A549 (cell line): ENCODE measurements around the gene EML5.

Experiments used
- CEBPB ChIP-seq, 2 experiments: fragments of >200 bp in 1 of 2; sonication (Bioruptor Twin) in 1 of 2; formaldehyde crosslinking in 1 of 2; IDR thresholded peaks; 2 replicates each; pipeline ENCODE4 v1.6.1; 2012 to 2016
- CTCF ChIP-seq: fragments of >200 bp; sonication (Bioruptor Twin); formaldehyde crosslinking; IDR thresholded peaks from 3 replicates; pipeline ENCODE4 v1.5.1; 2016
- HDAC2 ChIP-seq: fragments of 200-600 bp; sonication (generic); IDR thresholded peaks from 2 replicates; pipeline ENCODE4 v1.6.1; 2016
- JUN ChIP-seq, 2 experiments: fragments of >200 bp; sonication (Bioruptor Twin); formaldehyde crosslinking; IDR thresholded peaks; 2 replicates in 1 of 2; 3 replicates in 1 of 2; pipeline ENCODE4 v1.6.1; 2016 to 2017
- MAX ChIP-seq: IDR thresholded peaks from 2 replicates; pipeline ENCODE4 v1.6.1; 2012
- POLR2A ChIP-seq: IDR thresholded peaks from 2 replicates; pipeline ENCODE4 v1.6.1; 2012; ENCODE audit warnings: mild to moderate bottlenecking, low read length
- REST ChIP-seq: fragments of 200-600 bp; sonication (generic); IDR thresholded peaks from 2 replicates; pipeline ENCODE4 v1.6.1; 2016; ENCODE audit warnings: antibody characterized with exemption, mild to moderate bottlenecking, moderate library complexity
- SMC3 ChIP-seq: fragments of >200 bp; sonication (Bioruptor Twin); formaldehyde crosslinking; IDR thresholded peaks from 3 replicates; pipeline ENCODE4 v1.6.1; 2018; ENCODE audit warnings: inconsistent platforms
- TF ChIP-seq, protein P1 (sequence below): fragments of 450-650 bp; IDR thresholded peaks from 2 replicates; pipeline ENCODE4 v1.6.1; 2014; ENCODE audit warnings: antibody characterized with exemption

DNA sequence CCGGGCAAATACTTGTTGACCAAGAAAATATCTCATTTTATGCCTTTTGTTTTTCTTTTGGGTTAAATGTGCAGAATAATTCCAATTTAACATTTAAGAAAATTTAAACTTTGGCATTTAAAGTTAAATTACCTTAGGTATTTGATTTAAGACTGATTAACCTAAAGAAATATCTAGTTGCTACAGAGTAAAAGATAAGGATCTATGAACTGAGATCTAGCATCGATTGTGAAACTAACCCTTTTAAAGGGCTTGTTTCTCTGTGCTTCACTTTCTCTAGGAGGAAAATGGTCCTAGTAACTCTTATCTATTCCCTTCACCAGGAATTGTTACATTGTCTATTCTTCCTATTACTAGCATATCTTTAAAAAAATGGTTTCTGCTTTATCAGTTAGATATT, 29.1 kb upstream of the EML5 start:
- TF ChIP-seq, protein P1, sequence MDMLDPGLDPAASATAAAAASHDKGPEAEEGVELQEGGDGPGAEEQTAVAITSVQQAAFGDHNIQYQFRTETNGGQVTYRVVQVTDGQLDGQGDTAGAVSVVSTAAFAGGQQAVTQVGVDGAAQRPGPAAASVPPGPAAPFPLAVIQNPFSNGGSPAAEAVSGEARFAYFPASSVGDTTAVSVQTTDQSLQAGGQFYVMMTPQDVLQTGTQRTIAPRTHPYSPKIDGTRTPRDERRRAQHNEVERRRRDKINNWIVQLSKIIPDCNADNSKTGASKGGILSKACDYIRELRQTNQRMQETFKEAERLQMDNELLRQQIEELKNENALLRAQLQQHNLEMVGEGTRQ, result no peak
- TF ChIP-seq CTCF, result no peak
- TF ChIP-seq MAX, result no peak
- TF ChIP-seq CEBPB (IDR thresholded peaks at IDR 0.05), result no peak
- TF ChIP-seq HDAC2, result no peak
- TF ChIP-seq JUN (IDR thresholded peaks at IDR 0.05), result no peak
- no peak for TF ChIP-seq POLR2A
- no peak for TF ChIP-seq SMC3
- no peak for TF ChIP-seq REST
